Left ventricle myocardium superior (tissue), 1 donor: Measurements from ENCODE around the gene SDHC. TPM values are rescaled to one million over a fixed set of nuclear protein-coding genes. Genes with fewer than 3 reads are reported as not detected.

Experiments used
- ATAC-seq: fragments of 200-7000 bp; cut with Tn5 transposase; one replicate; pipeline ENCODE4 v1.9.1; 2020; ENCODE audit warnings: mild to moderate bottlenecking, moderate library complexity
- DNase-seq: peaks from one replicate; pipeline ENCODE4 v3.0.0-alpha.2; 2020
- intact Hi-C: fragments of 100-400 bp; cut with micrococcal nuclease; formaldehyde crosslinking; loops from one replicate; pipeline ENCODE4 v1.11.0; 2022
- long read RNA-seq: library from polyadenylated mRNA; unstranded; transcript quantifications from one replicate; pipeline ENCODE4 v2.0.0, GENCODE V29; 2021
- total RNA-seq: library from RNA; stranded (reverse); fragmentation: NEBNext Ultra II Directional; extraction: Animal tissue kit (Norgen Biotek cat#: 25700); gene quantifications from one replicate; pipeline ENCODE4 v1.2.1, GENCODE V29; 2021
- donor health status: DM: no; HTN: yes; CAD: no; lungs with severe emphysema.

SDHC gene, protein sequence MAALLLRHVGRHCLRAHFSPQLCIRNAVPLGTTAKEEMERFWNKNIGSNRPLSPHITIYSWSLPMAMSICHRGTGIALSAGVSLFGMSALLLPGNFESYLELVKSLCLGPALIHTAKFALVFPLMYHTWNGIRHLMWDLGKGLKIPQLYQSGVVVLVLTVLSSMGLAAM
- total RNA-seq: 415 TPM
- long read RNA-seq, full-length matches to known transcripts: 63 of 84 reads
- long read RNA-seq, partial matches to known transcripts: 3 of 84 reads
- long read RNA-seq, other reads (novel, unspliced or antisense): 18 of 84 reads

- DNase-seq (peak; percentile 93), ATAC-seq (peak; percentile 100)
- intact Hi-C loops: no loop called here
Measured at GRCh38 chr1:161314201-161314981, at the start of gene SDHC. TSS of gene SDHC (plus strand) at chr1:161314381. CDS start at chr1:161314406, 25 bp downstream.

DNA sequence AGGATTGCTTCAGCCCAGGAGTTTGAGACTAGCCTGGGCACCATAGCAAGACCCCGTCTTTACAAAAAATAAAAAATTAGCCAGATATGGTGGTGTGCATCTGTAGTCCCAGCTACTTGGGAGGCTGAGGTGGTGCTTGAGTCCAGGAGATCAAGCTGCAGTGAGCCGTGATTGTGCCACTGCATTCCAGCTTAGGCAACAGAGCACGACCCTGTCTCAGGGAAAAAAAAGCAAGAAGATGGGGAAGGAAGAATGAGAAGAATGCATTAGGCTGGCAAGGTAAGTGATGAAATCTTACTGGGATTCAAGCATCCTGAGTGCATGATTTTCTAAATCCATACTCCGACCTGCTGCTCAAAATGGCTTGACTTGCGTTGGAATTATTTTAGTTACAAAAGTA lies 48.9 kb upstream of the SDHC start:
- no peak for DNase-seq
- intact Hi-C loops: no loop called here
- ATAC-seq: no peak

GRCh38 chr1:161266202-161266601 lies 48.0 kb upstream of the SDHC start:
- no peak for ATAC-seq
- intact Hi-C loops: no loop called here
- no peak for DNase-seq

GRCh38 chr1:161266836-161267235 lies 47.3 kb upstream of the SDHC start:
- no peak for DNase-seq
- intact Hi-C loops: no loop called here
- no peak for ATAC-seq

GRCh38 chr1:161267321-161267720 lies 46.9 kb upstream of the SDHC start:
- DNase-seq: no peak
- intact Hi-C loops: no loop called here
- ATAC-seq: peak; percentile 31

DNA sequence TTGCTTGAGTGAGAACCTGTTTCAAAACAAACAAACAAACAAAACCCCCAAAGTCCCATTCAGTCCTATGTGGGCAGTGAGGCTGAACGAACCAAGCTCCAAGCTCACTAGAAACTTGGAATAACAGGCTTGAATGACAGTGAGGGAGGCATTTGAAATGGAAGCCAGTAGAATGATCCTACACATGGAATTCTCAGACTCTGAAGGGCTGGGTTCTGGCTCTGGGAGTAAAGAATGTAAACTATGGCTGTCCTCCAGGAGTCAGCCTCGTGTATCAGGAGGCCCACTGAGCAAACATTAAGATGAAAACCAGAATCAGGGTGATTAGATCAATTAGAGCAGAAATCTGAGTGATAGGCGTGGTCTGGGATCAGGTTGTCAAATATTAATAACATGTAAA lies 40.8 kb upstream of the SDHC start:
- ATAC-seq: no peak
- DNase-seq: no peak
- intact Hi-C loops: no loop called here

DNA sequence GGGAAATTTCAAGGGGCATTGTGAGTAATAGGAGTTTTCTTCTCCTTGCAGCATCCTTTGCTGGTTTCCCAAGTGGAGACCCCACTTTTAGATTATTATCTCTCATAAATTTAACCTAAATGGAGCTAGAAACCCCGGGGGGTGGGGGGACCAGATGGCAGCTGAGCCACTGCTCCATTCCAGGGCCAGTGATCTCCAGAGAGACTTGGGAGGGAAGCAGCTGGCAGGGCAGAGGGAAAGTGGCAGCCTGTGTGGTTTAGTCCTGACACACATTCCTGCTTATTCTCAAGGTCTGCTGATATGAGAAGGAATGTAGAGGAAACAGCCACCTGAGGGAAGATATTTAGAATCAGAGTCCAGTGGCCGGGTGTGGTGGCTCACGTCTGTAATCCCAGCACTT lies 39.3 kb upstream of the SDHC start:
- no peak for ATAC-seq
- no peak for DNase-seq
- intact Hi-C loops: no loop called here

GRCh38 chr1:161282991-161283390 lies 31.2 kb upstream of the SDHC start:
- ATAC-seq: no peak
- DNase-seq: no peak
- intact Hi-C loops: no loop called here

DNA sequence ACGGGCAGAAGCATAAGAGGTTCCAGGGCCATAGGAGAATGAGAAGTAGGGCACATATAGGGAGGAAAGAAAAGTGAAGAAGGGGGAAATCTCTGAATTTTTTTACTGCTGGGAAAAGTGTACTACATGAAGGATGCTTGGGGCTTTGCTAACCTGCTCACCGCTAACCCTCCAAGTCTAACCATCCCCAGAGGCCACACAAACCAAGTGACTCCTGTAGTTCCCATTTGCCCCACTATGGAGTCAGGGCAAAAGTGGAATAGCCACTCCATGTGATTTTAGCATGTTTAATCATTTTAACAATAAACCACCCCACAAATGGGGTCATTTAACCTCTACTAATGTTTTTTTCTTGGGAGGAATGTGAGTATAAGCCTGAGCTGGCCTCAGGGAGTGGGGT lies 29.1 kb upstream of the SDHC start:
- ATAC-seq: no peak
- intact Hi-C loops: no loop called here
- no peak for DNase-seq

GRCh38 chr1:161285521-161285920 lies 28.7 kb upstream of the SDHC start:
- DNase-seq: no peak
- no peak for ATAC-seq
- intact Hi-C loops: no loop called here

DNA sequence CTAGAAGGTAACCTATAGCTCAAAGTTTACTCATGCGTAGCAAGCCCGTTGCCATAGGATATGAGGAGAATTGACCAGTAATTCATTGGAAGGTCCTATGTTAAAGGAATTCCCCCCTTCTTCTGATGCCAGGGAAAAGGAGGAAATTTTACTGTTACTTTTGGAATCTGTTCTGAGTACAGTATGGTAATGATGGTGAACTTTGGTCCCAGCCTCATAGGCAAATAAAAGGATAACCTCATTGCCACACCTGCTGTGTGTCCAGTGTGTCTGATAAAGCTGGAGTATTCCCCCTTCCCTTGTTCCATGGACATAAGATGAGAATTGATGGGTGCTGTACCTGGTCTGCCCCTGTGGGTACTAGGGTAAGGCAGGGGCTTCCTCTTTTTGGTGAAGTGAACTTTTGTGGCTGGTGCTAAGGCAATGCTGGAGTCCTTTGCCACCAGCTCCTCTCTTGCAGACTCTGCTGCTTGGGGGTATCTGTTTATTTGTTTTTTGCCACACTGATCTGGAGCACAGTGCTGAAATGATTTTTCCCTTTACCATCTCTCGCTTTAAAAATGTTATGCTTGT lies 26.6 kb upstream of the SDHC start:
- intact Hi-C loops: no loop called here
- ATAC-seq (no peak), DNase-seq (no peak)

DNA sequence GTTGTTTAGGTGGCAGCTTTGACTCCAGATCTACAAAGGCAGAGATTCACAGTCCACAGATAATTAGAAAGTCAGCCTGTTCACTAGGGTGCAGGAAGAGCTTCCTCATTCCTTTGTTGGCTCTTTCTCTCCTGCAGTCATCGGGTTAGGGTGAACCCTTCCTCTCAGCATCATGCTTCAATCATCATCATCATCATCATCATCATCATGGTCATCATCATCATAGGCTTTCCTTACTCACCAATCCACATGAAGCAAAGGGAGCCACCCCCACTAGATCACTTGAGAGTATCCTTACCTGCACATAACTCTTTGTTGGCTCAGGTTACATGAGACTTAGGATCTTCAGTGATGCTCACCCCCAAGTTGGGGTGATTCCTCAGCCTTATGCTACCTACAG lies 23.4 kb upstream of the SDHC start:
- DNase-seq: no peak
- intact Hi-C loops: no loop called here
- no peak for ATAC-seq

DNA sequence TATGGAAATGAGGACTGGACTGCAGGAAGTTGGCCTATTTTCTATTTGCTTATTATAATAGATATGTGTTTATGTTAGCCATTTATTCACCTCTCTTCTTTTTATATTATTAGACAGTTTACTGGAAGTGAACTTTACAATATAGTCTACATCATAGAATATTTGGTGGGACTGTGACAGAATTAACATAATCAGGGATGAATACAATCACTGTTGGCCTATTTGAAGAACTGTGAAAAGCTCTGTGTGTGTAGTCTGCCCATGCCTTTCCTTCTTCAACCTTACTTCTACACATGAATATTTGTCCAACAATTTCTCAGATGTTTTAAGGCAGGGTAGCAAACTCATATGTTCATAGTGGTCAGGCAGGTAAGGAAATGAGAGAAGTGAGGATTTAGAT lies 16.8 kb upstream of the SDHC start:
- ATAC-seq: no peak
- no peak for DNase-seq
- intact Hi-C loops: no loop called here

- ATAC-seq (no peak), DNase-seq (no peak)
- intact Hi-C loops: no loop called here
Measured at GRCh38 chr1:161298116-161298515, 16.1 kb upstream of the SDHC start.

DNA sequence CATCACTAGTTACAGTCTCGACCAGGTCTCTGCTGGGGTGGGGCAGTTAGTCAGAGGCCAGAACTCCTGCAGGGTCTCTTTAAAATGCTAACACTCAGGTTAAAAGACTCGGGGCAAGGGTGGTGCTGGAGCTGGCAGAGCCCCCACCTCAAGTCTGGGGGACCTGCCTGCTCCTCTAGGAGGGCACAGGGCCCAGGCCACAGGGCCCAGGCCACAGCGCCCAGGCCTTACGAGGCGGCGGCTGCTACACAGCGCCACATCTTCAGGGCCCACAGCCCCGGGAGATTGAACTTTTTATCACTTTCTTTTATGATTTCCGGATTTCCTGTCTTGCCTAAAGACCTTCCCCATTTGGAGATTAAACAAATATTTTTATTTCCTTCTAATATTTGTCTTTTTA lies 14.8 kb upstream of the SDHC start:
- ATAC-seq: no peak
- DNase-seq: no peak
- intact Hi-C loops: no loop called here

GRCh38 chr1:161300478-161300877 lies 13.7 kb upstream of the SDHC start:
- intact Hi-C loops: loop anchor here (10.0 kb wide), 1 partner anchor 76 kb away; the partner anchor contains the start of genes APOA2 and TOMM40L
- ATAC-seq (no peak), DNase-seq (no peak)

DNA sequence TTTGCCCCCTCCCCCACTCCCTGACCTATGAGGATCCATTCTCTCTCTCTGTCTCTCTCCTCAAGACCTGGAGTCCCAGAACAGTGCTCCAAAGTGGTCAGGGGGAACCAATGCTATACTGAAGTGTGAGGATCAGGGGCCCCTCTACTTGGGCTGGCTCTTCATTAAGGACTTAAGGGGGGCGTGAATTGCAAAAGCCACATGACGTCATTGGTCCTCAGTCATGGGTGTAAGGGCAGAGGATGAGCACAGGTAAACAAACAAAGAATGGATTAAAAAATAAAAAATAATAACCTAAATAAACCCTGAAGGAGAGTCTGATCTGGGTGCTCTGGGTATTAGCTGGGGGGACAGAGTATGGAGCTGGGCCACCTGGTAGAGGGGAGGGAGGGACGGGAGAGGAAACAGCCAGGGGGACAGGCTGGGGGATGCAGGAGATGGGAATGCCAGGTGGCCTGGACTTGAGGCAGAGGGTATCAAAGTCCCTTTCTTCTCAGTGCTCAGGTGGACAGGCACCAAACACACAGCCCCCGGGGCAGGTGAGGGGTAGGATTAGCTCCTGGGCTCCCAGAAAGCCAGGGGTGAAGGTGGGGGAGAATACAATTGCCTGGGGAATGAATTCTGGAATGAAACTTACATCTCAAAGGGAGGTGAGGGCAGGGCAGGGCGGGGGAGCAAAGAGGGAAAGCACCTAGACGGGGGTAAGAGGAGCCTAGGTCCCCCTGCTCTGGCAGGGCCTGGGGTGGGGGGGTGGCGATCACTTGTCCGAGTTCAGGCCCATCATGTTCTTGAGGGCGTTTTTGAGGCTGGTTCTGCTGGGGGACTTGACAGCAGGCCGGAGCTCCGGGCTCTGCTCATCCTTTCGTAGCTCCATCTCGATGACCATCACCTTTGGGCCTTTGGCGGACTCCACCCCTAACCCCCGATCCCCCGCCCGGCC lies 9.0 kb upstream of the SDHC start:
- ATAC-seq (no peak), DNase-seq (no peak)
- intact Hi-C loops: loop anchor here (10.0 kb wide), 1 partner anchor 80 kb away; the partner anchor contains the start of genes APOA2 and TOMM40L

DNA sequence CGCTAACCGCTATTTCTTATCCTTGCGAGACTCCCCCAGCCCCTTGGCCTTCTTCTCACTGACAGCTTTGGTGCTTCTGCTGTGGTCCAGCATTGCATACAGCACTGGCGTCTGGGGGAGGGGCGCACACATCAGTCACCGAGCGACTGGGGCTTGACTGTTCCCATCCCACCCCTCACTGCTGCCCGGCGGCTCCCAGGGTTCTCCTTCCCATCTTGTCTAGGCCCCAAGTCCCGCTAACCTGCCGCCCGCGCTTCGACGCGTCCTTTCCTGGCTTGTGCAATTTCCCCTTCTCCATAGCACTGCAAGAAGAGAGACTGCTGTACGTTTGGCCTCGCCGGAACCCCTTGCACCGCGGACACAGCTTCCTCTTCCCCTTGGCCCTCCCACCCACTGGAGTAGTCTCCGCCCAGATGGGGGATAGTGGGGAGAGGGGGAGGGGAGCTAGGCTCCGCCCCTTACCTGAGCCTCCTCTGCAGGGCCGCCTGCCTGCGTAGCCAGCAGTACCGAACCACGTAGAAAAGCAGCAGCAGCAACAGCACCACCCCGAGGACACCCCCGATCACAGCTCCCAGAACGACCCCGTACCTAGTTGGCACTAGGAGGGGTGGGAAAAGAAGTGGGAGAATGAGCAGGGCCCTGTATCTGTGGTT lies 8.2 kb upstream of the SDHC start:
- intact Hi-C loops: loop anchor here (10.0 kb wide), 1 partner anchor 81 kb away; the partner anchor contains the start of genes APOA2 and TOMM40L
- DNase-seq (peak; percentile 83), ATAC-seq (peak; percentile 95)
